Ammon's horn (tissue), 1 donor: ENCODE data around the gene KIFAP3.
"Not testable (repeated sequence)": the region's sequence is repeated elsewhere in the genome, so short reads cannot be mapped to it uniquely, and the experiment has no call there.

Experiments
- DNase-seq: peaks from one replicate; pipeline ENCODE4 v3.0.0-alpha.2; 2016; ENCODE audit warnings: low spot score

KIFAP3 gene

DNA sequence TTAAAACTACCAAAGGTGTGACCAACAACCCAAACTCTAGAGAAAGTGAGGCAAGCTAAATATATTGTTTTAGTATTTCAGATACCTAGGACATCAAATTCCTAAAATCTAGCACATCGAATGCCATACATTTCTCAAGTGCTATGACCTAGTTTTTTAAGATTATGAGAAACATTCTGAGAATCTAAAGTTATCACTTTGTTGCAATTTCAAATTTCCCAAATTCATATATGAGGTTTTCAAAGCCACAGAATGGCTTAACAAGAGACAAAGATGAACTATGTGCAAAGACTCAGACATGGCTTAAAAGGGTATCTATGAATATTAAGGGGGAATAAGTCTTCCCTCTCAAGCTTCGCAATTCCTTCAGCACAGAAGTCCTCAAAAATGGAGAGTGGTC lies 187.6 kb downstream of the KIFAP3 start:
- DNase-seq: no peak

GRCh38 chr1:169886422-169886821 lies 188.1 kb downstream of the KIFAP3 start:
- no peak for DNase-seq

GRCh38 chr1:169885207-169885606 lies 189.3 kb downstream of the KIFAP3 start:
- DNase-seq: no peak

- no peak for DNase-seq
Observed at GRCh38 chr1:169884634-169885033, 189.9 kb downstream of the KIFAP3 start.

GRCh38 chr1:169882039-169882511 lies 192.4 kb downstream of the KIFAP3 start:
- no peak for DNase-seq

DNA sequence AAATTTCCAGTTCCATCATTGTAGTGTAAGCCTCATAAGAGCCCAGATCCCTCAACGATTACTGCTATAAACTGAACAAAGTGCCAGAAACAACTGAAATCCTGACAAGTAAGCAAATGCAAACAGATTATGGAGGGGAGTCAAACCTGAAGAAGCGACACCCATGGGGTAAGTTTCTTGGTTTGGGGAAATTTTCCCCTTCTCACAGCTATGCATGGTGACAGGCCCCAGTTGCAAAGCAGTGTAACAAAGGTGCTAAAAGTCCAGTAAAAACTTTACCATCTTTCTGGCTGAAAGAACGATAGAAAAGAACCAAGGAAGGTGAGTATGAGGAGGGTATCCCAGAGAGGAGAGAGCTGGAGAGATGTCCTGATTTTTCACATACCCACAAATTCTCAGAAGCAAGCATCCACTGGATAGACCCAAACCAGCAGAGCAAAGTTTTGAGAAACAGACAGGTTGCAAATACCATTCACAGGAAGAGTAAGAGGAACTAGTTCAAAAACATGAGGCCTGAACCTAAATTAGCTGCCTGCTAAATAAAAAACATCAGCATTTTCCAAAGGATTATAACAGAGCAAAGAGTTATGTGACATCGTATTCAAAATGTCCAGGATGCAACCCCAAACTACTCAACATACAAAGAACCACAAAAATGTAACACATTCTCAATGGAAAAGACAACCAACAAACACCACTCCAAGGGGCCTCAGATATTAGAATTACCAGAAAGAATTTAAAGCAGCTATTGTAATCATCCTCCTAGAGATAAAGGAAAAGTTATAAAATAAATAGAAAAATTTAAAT lies 195.3 kb downstream of the KIFAP3 start:
- no peak for DNase-seq

DNA sequence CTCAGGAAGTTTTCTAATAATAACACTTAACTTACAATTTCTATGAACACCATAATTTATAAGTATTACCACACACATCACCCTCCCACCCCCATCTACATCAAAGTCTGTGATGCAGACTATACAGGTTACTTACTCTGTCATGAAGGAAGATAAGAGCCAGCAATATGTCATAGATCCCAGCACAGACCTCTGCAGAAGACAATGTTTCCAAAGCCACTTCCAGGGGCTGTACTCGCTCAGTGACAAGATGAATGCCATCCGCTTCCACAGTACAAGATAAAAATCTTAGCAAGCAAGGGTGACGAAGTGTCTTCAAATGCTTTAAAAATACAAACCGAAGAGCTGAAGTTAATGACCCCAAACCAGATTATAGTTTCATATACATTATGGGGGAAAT lies 196.0 kb downstream of the KIFAP3 start:
- DNase-seq: no peak

GRCh38 chr1:169877800-169878491 lies 196.5 kb downstream of the KIFAP3 start:
- DNase-seq: no peak

- no peak for DNase-seq
Observed at GRCh38 chr1:169874229-169874628, 200.3 kb downstream of the KIFAP3 start.

DNA sequence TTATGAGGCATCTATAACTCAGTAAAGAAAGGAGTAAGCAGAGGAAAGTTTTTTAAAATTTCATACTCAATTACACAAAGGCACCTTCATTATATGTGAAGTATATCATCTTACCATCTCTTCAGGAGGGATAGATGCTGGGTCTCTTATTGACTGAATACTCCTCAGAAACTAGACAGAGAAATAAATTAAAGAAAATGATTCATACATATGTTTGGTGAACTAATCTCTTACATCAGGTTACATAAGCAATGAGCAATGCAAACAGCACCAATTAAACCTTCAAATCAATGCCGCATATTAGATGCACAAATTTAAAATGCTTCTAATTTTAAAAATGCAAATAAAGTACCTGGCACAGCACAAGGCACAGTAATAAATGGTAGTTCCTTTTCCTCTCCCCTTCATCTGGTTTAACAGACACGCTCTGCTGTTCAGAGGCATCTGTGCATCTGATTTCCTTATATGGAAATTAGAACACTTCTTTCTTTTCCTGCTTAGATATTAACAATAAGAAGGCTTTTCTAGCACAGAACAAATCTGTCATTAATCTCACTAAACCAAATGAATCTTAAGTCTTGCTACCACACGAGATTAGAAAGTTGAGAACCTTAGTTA lies 200.8 kb downstream of the KIFAP3 start:
- DNase-seq: peak; percentile 25

GRCh38 chr1:169872906-169873305 lies 201.6 kb downstream of the KIFAP3 start:
- no peak for DNase-seq

DNA sequence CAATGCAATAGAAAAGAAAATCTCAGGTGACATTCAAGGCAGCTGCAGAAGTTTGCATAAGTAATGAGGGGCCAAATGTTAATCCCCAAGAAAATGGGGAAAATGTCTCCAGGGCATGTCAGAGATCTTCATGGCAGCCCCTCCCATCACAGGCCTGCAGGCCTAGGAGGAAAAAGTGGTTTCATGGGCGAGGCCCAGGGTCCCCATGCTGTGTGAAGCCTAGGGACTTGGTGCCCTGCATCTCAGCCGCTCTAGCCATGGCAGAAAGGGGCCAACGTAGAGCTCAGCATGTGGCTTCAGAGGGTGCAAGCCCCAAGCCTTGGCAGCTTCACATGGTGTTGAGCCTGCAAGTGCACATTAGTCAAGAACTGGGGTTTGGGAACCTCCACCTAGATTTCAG lies 202.5 kb downstream of the KIFAP3 start:
- DNase-seq: not testable (repeated sequence)
